GM18507 (cell line): ENCODE results near the gene SLC17A7.
"Not testable (repeated sequence)": the region's sequence is repeated elsewhere in the genome, so short reads cannot be mapped to it uniquely, and the experiment has no call there.

ENCODE experiments used
- DNase-seq: peaks from one replicate; pipeline ENCODE4 v3.0.0; 2011; ENCODE audit warnings: low read depth; ENCODE audit not compliant: insufficient read length; ENCODE audit errors: extremely low spot score
- FAIRE-seq: peaks from 2 replicates; lab custom pipeline; 2011; peaks lifted over from hg19 to GRCh38; lab: Jason Lieb, UNC

SLC17A7 gene

GRCh38 chr19:49472936-49473335, 31.6 kb upstream of the SLC17A7 start:
- no peak for FAIRE-seq
- DNase-seq = no peak

DNA sequence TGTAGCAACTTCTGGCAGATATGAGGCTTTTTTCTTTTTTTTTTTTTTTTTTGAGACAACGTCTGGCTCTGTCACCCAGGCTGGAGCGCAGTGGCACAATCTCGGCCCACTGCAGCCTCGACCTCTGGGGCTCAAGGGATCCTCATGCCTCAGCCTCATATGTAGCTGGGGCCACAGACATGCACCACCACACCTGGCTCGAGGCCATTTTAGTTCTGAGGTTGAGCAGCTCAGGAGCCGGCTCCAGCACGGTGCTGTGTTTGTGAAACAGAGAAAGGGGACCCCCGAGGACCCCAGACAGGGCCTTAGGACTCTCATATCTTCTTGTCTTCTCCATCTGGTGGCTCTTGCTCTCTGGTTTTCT, 29.3 kb upstream of the SLC17A7 start:
- FAIRE-seq = no peak

GRCh38 chr19:49469828-49470614, 28.7 kb upstream of the SLC17A7 start:
- DNase-seq (peak; percentile 40), FAIRE-seq (peak; percentile 95)

More for the DNA sequence above, 29.3 kb upstream of the SLC17A7 start:
- no peak for DNase-seq

DNA sequence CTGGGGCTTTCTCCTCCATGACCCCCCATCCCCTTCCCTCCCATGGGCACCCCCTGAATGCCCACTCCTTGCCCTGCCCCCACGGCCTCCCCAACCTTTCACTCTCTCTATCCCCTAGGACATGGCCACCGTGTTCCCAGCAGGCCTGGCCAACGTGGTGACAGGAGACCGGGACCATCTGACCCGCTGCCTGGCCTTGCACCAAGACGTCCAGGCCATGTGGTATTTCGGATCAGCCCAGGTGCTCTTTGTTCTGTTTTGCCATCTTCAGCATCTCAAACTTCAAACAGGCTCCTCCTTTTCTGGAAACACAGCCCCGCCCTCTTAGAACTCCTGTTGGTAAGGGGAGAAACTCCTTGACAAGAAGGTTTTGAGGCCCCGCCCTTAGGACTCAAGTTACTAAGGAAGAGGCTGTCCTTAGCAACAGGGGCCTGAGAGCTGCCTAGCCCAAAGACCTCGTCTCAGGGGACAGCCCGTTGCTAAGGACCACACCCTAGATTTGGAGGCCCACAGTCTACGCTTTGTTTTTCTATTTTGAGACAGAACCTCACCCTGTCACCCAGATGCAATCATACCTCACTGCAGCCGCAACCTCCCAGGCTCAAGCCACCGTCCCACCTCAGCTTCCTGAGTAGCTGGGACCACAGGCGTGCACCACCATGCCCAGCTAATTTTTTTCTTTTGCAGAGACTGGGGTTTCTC, 27.6 kb upstream of the SLC17A7 start:
- DNase-seq (peak; percentile 44), FAIRE-seq (peak; percentile 98)

GRCh38 chr19:49468199-49468598, 26.9 kb upstream of the SLC17A7 start:
- DNase-seq (no peak), FAIRE-seq (no peak)

DNA sequence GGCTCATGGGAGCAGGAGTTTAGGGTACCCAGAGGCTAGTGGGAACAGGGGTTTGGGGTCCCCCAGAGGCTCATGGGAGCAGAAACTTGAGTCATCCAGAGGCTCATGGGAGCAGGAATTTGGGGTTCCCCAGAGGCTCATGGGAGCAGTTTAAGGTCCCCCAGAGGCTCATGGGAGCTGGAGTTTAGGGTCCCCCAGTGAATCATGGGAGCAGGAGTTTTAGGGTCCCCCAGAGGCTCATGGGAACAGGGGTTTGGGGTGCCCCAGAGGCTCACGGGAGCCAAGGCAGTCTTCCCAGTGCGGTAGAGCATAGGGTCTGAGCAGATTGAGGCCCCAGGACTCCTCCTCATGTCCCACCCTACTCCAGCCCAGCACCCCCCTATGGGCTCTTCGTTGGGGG, 24.0 kb upstream of the SLC17A7 start:
- FAIRE-seq = no peak

GRCh38 chr19:49463960-49464740, 22.8 kb upstream of the SLC17A7 start:
- DNase-seq (no peak), FAIRE-seq (no peak)

More for the DNA sequence above, 24.0 kb upstream of the SLC17A7 start:
- no peak for DNase-seq

- FAIRE-seq (no peak), DNase-seq (no peak)
These were observed 21.2 kb upstream of the SLC17A7 start for GRCh38 chr19:49462492-49462891.

DNA sequence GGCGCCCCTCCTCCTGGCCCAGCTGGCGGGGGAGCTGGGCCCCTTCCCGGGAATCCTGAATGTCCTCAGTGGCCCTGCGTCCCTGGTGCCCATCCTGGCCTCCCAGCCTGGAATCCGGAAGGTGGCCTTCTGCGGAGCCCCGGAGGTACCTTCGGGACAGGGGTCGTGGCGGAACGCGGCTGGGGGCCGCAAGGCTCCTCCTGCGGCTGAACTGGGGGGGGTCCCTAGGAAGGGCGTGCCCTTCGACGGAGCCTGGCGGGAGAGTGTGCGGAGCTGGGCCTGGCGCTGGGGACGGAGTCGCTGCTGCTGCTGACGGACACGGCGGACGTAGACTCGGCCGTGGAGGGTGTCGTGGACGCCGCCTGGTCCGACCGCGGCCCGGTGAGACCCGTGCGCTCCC, 20.3 kb upstream of the SLC17A7 start:
- DNase-seq (no peak), FAIRE-seq (no peak)

DNA sequence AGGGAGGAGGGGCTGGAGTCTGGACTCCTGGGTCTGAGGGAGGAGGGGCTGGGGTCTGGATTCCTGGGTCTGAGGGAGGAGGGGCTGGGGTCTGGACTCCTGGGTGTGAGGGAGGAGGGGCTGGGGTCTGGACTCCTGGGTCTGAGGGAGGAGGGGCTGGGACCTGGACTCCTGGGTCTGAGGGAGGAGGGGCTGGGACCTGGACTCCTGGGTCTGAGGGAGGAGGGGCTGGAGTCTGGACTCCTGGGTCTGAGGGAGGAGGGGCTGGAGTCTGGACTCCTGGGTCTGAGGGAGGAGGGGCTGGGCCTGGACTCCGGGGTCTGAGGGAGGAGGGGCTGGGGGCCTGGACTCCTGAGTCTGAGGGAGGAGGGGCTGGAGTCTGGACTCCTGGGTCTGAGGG, 19.8 kb upstream of the SLC17A7 start:
- not testable (repeated sequence) for DNase-seq, FAIRE-seq

DNA sequence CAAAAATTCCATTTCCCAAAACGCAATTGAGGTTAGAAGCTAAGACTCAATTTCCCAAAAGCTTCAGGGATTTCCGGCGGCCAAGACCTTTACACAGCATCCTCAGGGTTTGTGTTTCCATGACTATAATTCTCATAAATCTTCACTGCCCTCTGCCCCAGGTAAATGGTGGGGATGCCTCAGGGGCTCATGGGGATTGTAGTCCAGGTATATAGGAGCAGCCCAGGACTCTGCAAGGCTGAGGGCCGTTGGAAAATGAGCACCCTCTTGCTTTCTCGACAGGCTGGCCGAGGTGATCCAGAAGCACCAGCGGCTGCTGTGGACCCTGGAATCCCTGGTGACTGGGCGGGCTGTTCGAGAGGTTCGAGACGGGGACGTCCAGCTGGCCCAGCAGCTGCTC, 18.1 kb upstream of the SLC17A7 start:
- FAIRE-seq (no peak), DNase-seq (no peak)

- FAIRE-seq (no peak), DNase-seq (no peak)
These were observed 17.2 kb upstream of the SLC17A7 start for GRCh38 chr19:49458567-49458903.

- DNase-seq = no peak
- FAIRE-seq = no peak
These were observed 15.0 kb upstream of the SLC17A7 start for GRCh38 chr19:49456326-49456725.

DNA sequence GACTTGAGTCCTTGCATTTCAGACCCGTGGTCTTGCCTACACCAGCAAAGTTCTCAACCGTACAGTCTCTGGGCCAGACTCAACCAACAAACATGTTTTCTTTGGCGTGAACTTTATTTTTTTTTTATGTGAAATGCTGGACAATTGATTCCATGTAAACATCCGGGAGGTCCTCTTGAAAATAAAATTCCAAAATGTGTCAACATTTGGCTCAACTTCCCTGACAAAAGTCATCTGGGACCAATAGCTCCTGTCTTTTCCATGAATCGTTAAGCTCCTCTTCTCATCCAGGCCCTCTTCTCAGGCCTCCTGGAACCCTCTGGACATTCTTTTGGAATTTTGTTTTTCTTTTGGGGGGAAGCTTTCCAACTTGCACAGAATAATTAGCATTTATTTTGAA, 14.4 kb upstream of the SLC17A7 start:
- DNase-seq (no peak), FAIRE-seq (no peak)

DNA sequence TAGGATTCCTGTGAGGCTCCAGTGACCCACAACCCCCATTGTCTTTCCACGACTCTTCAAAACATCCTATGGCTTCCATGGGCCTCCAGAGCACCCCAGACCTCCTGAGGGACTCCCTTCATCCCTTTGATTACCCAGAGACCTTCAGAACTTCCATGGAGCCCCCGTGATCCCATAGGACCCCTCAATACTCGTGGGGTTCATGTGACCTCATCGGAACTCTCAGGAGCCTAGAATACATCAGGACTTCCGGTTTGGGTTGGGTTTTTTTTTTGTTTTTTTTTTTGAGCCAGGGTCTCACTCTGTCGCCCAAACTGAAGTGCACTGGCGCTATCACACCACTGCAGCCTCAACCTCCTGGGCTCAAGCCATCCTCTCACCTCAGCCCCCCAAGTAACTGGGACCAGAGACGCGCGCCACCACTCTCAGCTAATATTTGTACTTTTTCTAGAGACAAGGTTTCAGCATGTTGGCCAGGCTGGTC, 12.5 kb upstream of the SLC17A7 start:
- DNase-seq (no peak), FAIRE-seq (no peak)

- DNase-seq (peak; percentile 95), FAIRE-seq (peak; percentile 96)
These were observed 11.9 kb upstream of the SLC17A7 start, which contains the start of gene ALDH16A1 for GRCh38 chr19:49453013-49453756. ALDH16A1 (plus strand) TSS chr19:49453225; CDS start chr19:49453332, 107 bp downstream.

- FAIRE-seq = peak; percentile 97
- peak; percentile 81 for DNase-seq
These were observed 10.3 kb upstream of the SLC17A7 start, which contains the start of gene PIH1D1 for GRCh38 chr19:49451430-49452181. PIH1D1 (minus strand) TSS chr19:49451814; CDS start chr19:49451574, 240 bp downstream.

DNA sequence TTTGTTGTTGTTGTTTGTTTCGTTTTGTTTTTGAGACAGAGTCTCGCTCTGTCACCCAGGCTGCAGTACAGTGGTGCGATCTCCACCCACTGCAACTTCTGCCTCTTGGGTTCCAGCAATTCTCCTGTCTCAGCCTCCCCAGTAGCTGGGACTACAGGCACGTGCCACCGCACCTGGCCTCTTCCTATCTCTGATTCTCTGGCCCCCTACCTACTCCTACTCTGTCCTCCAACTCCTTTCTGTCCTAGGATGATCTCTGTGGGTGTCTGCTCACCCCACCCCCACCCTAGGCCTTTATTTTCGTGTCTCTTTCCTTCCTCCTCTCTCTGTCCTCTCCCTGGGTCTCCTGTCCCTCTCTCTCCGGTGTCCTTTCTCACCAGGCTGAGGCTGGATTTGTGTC, 9.1 kb upstream of the SLC17A7 start:
- FAIRE-seq (no peak), DNase-seq (no peak)

GRCh38 chr19:49448432-49448786, 7.1 kb upstream of the SLC17A7 start:
- no peak for DNase-seq
- FAIRE-seq = no peak
